Neural cell (in vitro differentiated cells): ENCODE results near the gene CABCOCO1. TPM values are rescaled to one million over a fixed set of nuclear protein-coding genes. Genes with fewer than 3 reads are reported as not detected.

Experiments
- H2AFZ ChIP-seq: fragments of 200-600, 300-800 bp; sonication (generic), shearing (Covaris generic); 2 replicates; pipeline ENCODE4 v1.6.0; 2014; ENCODE audit warnings: low read depth, mild to moderate bottlenecking, antibody characterized with exemption, low read length, moderate library complexity
- H3F3A ChIP-seq: fragments of 200-600 bp; shearing (Covaris generic); 2 replicates; pipeline ENCODE4 v1.6.1; 2016; ENCODE audit warnings: mild to moderate bottlenecking, moderate library complexity, mixed read lengths, antibody characterized with exemption, low read length; ENCODE audit not compliant: insufficient read depth, poor library complexity, severe bottlenecking
- H3K27ac ChIP-seq: fragments of 200-600, 300-800 bp; sonication (generic), shearing (Covaris generic); 2 replicates; pipeline ENCODE4 v1.5.1; 2014; ENCODE audit warnings: mild to moderate bottlenecking, low read length, moderate library complexity
- H3K27me3 ChIP-seq: fragments of 300-800, 200-600 bp; sonication (generic), shearing (Covaris generic); 2 replicates; pipeline ENCODE4 v1.6.0; 2014; ENCODE audit warnings: mild to moderate bottlenecking, low read depth, low read length, moderate library complexity; ENCODE audit not compliant: insufficient read depth
- H3K36me3 ChIP-seq: fragments of 300-800, 200-600 bp; sonication (generic), shearing (Covaris generic); 2 replicates; pipeline ENCODE4 v1.5.1; 2014; ENCODE audit warnings: mild to moderate bottlenecking, antibody characterized with exemption, low read length, moderate library complexity; ENCODE audit not compliant: insufficient read depth
- H3K4me2 ChIP-seq: fragments of 300-800, 200-600 bp; sonication (generic), shearing (Covaris generic); 2 replicates; pipeline ENCODE4 v1.6.0; 2014; ENCODE audit warnings: mild to moderate bottlenecking, low read length
- H3K4me3 ChIP-seq: fragments of 300-800, 200-600 bp; sonication (generic), shearing (Covaris generic); 2 replicates; pipeline ENCODE4 v1.5.1; 2014; ENCODE audit warnings: mild to moderate bottlenecking, low read length, moderate library complexity
- H3K79me2 ChIP-seq: fragments of 200-600 bp; shearing (Covaris generic); replicated peaks from 2 replicates; pipeline ENCODE4 v1.6.0; 2014; ENCODE audit warnings: mild to moderate bottlenecking, low read length, moderate library complexity; ENCODE audit not compliant: insufficient read depth
- H3K9ac ChIP-seq: fragments of 300-800, 200-600 bp; sonication (generic), shearing (Covaris generic); 2 replicates; pipeline ENCODE4 v1.6.1; 2016; ENCODE audit warnings: mild to moderate bottlenecking, low read length, mixed read lengths
- H3K9me2 ChIP-seq: fragments of 200-600 bp; shearing (Covaris generic); 2 replicates; pipeline ENCODE4 v1.6.1; 2016; ENCODE audit warnings: mild to moderate bottlenecking, low read length, mixed read lengths; ENCODE audit not compliant: insufficient read depth
- H3K9me3 ChIP-seq: fragments of 200-600, 300-800 bp; sonication (generic), shearing (Covaris generic); 2 replicates; pipeline ENCODE4 v1.6.1; 2016; ENCODE audit warnings: mild to moderate bottlenecking, mixed run types, low read length, moderate library complexity, mixed read lengths
- H4K20me1 ChIP-seq: fragments of 200-600 bp; shearing (Covaris generic); 2 replicates; pipeline ENCODE4 v1.6.1; 2016; ENCODE audit warnings: mild to moderate bottlenecking, mixed run types; ENCODE audit not compliant: insufficient read depth
- EP300 ChIP-seq: fragments of 450-650 bp; conservative IDR thresholded peaks from 2 replicates; pipeline ENCODE4 v1.6.1; 2014; ENCODE audit warnings: antibody characterized with exemption, mild to moderate bottlenecking, moderate library complexity; ENCODE audit not compliant: poor library complexity, severe bottlenecking
- EZH2 ChIP-seq: fragments of 200-600, 300-800 bp; shearing (Covaris generic), sonication (generic); IDR thresholded peaks from 2 replicates; pipeline ENCODE4 v1.6.1; 2014; ENCODE audit warnings: antibody characterized with exemption, low read length, borderline replicate concordance, mild to moderate bottlenecking; ENCODE audit not compliant: insufficient read depth, poor library complexity, severe bottlenecking
- MXI1 ChIP-seq: fragments of 450-650 bp; conservative IDR thresholded peaks from 2 replicates; pipeline ENCODE4 v1.6.1; 2014; ENCODE audit warnings: antibody characterized with exemption, mild to moderate bottlenecking; ENCODE audit not compliant: poor library complexity, severe bottlenecking
- POLR2AphosphoS5 ChIP-seq: IDR thresholded peaks from 2 replicates; pipeline ENCODE4 v1.6.1; 2012
- RAD21 ChIP-seq: fragments of 450-650 bp; conservative IDR thresholded peaks from 2 replicates; pipeline ENCODE4 v1.6.1; 2014; ENCODE audit warnings: antibody characterized with exemption, mild to moderate bottlenecking, moderate library complexity
- SMC3 ChIP-seq: fragments of 450-650 bp; conservative IDR thresholded peaks from 2 replicates; pipeline ENCODE4 v1.6.1; 2014; ENCODE audit warnings: antibody characterized with exemption, mild to moderate bottlenecking, moderate library complexity; ENCODE audit not compliant: poor library complexity
- TAF1 ChIP-seq: IDR thresholded peaks from 2 replicates; pipeline ENCODE4 v1.6.1; 2012; ENCODE audit warnings: low read depth
- polyA plus RNA-seq: library from polyadenylated mRNA; depleted of rRNA; stranded (reverse); fragments of >200 nt; gene quantifications from 2 replicates; pipeline ENCODE4 v1.2.3, GENCODE V29; 2014
- TF ChIP-seq, protein P1 (sequence below): fragments of 450-650 bp; IDR thresholded peaks from 2 replicates; pipeline ENCODE4 v1.5.1; 2014; ENCODE audit warnings: antibody characterized with exemption, mild to moderate bottlenecking, moderate library complexity; ENCODE audit not compliant: poor library complexity, severe bottlenecking
- TF ChIP-seq, protein P2 (sequence below): IDR thresholded peaks from 2 replicates; pipeline ENCODE4 v1.6.1; 2012; ENCODE audit warnings: borderline replicate concordance

The CABCOCO1 gene
- polyA plus RNA-seq, 1 donor from 2014 or later, result 0.31 TPM

DNA sequence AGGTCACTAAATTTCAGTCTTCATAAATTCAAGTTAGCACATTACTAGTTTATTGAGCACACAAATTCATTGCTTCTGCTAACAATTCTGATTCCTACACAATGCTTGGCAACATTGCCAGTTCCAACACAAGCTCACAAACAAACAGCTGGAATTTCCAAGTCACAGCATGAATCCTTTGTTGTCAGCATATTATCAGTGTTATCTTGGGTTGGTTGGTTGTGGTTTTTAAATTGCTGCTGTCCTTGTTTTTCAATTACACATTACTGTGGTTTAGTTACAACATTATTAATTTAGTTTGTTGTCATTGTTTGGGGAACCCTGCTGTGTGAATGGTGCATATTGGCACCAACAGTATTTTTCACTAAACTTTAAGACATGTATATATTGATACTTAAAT lies 152.8 kb downstream of the CABCOCO1 start:
- Histone ChIP-seq H3K36me3 (no peaks in the 10 kb centered on the region), H3K79me2 (no peaks in the 10 kb centered on the region), H3K4me3 (no peak overlapping the region), H3K27me3 (no peaks in the 10 kb centered on the region), H3K27ac (no peak overlapping the region), H3K4me2 (no peak overlapping the region), H3K9me3 (no peaks in the 10 kb centered on the region), H4K20me1 (no peaks in the 10 kb centered on the region), H3K9me2 (no peaks in the 10 kb centered on the region), H3K9ac (no peak overlapping the region), H2AFZ (no peak overlapping the region), H3F3A (no peaks in the 10 kb centered on the region)
- no peak for TF ChIP-seq MXI1
- TF ChIP-seq POLR2AphosphoS5, result no peak
- TF ChIP-seq, protein P1, sequence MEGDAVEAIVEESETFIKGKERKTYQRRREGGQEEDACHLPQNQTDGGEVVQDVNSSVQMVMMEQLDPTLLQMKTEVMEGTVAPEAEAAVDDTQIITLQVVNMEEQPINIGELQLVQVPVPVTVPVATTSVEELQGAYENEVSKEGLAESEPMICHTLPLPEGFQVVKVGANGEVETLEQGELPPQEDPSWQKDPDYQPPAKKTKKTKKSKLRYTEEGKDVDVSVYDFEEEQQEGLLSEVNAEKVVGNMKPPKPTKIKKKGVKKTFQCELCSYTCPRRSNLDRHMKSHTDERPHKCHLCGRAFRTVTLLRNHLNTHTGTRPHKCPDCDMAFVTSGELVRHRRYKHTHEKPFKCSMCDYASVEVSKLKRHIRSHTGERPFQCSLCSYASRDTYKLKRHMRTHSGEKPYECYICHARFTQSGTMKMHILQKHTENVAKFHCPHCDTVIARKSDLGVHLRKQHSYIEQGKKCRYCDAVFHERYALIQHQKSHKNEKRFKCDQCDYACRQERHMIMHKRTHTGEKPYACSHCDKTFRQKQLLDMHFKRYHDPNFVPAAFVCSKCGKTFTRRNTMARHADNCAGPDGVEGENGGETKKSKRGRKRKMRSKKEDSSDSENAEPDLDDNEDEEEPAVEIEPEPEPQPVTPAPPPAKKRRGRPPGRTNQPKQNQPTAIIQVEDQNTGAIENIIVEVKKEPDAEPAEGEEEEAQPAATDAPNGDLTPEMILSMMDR, result no peak
- TF ChIP-seq, protein P2, sequence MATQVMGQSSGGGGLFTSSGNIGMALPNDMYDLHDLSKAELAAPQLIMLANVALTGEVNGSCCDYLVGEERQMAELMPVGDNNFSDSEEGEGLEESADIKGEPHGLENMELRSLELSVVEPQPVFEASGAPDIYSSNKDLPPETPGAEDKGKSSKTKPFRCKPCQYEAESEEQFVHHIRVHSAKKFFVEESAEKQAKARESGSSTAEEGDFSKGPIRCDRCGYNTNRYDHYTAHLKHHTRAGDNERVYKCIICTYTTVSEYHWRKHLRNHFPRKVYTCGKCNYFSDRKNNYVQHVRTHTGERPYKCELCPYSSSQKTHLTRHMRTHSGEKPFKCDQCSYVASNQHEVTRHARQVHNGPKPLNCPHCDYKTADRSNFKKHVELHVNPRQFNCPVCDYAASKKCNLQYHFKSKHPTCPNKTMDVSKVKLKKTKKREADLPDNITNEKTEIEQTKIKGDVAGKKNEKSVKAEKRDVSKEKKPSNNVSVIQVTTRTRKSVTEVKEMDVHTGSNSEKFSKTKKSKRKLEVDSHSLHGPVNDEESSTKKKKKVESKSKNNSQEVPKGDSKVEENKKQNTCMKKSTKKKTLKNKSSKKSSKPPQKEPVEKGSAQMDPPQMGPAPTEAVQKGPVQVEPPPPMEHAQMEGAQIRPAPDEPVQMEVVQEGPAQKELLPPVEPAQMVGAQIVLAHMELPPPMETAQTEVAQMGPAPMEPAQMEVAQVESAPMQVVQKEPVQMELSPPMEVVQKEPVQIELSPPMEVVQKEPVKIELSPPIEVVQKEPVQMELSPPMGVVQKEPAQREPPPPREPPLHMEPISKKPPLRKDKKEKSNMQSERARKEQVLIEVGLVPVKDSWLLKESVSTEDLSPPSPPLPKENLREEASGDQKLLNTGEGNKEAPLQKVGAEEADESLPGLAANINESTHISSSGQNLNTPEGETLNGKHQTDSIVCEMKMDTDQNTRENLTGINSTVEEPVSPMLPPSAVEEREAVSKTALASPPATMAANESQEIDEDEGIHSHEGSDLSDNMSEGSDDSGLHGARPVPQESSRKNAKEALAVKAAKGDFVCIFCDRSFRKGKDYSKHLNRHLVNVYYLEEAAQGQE, result no peak
- no peak for TF ChIP-seq EZH2
- TF ChIP-seq RAD21, result no peak
- no peak for TF ChIP-seq TAF1
- no peak for TF ChIP-seq EP300
- no peak for TF ChIP-seq SMC3

Other genes with a start within 250 kb of the CABCOCO1 start
- 0.24 TPM in 1 of 2 replicates, not detected in the other for gene TMEM26, start 209.5 kb upstream of the CABCOCO1 start, polyA plus RNA-seq
- 0.80 and 2.1 TPM in 2 replicates for gene ARID5B, start 238.8 kb downstream of the CABCOCO1 start, polyA plus RNA-seq